Activated T-cell treated with anti-CD3 and anti-CD28 coated beads for 1 hour (primary cell): ENCODE data around the gene COG1.

Experiments
- DNase-seq: peaks from one replicate; pipeline ENCODE4 v3.0.0-alpha.2; 2020; ENCODE audit warnings: low read depth

The COG1 gene

GRCh38 chr17:73168667-73169066 is 24.2 kb upstream of the COG1 start:
- DNase-seq = no peak

DNA sequence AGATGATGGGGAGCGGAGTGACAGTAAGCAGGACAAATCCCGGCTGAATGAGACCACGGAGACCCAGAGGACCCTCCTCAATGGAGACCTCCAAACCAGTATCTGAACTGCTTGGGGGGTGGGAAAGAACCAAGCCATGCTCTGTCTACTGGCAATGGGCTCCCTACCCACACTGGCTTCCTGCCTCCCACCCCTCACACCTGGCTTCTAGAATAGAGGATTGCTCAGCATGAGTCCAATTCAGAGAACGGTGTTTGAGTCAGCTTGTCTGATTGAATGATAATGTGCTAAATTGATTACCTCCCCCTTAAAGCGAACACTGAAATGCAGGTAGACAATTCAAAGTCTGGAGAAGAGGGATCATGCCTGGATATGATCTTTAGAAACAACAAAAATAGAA is 22.5 kb upstream of the COG1 start:
- DNase-seq = no peak

GRCh38 chr17:73172252-73172651 is 20.6 kb upstream of the COG1 start:
- DNase-seq = no peak

- DNase-seq = no peak
Observed at GRCh38 chr17:73174126-73174525, 18.7 kb upstream of the COG1 start.

GRCh38 chr17:73175962-73176565 is 16.8 kb upstream of the COG1 start:
- no peak for DNase-seq

DNA sequence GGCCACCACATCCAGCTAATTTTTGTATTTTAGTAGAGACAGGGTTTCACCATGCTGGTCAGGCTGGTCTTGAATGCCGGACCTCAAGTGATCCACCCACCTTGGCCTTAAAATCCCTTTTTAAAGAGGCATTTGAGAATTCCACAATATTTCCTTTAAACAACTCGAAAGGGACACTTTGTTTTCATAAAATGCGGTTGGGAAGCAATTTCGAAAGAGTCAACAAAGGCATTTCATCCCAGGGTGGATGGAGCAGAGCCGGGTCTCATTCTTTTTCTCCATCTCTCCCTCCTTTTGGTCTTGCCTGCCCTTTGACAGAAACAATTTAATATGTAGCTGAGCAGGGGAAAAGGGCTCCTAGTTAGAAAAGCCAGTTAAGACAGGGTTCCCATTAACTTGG is 13.5 kb upstream of the COG1 start:
- no peak for DNase-seq

DNA sequence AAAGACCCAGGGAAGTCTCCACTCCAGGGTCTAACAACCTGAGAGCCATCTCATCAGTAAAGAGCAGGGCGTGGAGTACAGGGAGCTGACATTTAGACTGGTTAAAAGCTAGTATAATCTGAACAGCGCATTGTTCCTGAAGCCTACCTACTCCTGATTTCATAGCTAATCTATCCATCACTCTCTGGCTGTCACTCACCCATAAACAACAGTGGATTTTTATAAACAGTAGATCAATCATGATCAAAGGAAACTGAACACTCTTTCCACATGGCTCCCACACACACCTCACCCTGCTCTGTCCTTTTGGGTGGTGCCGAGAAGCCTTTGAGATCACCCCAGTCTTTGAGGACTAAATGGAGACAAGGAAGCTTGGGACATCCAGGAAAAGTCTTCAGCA is 13.0 kb upstream of the COG1 start:
- DNase-seq = no peak

DNA sequence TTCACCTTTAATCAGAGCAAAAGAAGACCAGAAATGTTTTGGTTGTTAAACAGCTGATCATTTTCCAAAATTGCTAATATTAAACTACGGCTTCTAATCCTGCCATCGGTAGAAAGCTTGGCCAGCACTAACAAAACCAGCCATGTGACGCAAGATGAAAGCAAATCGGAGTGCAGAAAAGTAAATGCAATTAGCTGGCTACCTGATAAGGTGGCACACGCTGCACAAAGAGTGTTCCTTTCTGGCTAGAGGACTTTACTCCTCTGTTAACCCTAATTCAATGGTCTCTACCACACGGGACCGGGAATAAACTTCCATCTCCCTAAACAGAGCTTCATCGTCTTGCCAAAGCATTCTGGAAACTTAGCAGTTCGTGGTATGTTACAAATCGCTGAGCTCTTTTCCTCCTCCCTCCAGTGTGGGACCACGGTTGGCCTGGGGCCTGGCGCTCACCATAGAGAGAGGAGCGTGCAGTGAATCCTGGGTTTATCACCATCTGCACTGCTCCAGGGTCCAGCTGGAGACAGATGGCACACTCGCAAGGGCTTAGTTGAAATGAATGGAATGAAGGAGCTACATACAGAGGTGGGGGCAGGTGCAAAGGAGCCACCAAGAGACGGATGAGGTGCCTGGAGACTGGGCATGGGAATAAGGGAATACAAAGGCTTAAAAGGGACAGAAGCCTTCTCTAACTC is 10.1 kb upstream of the COG1 start:
- DNase-seq = no peak

DNA sequence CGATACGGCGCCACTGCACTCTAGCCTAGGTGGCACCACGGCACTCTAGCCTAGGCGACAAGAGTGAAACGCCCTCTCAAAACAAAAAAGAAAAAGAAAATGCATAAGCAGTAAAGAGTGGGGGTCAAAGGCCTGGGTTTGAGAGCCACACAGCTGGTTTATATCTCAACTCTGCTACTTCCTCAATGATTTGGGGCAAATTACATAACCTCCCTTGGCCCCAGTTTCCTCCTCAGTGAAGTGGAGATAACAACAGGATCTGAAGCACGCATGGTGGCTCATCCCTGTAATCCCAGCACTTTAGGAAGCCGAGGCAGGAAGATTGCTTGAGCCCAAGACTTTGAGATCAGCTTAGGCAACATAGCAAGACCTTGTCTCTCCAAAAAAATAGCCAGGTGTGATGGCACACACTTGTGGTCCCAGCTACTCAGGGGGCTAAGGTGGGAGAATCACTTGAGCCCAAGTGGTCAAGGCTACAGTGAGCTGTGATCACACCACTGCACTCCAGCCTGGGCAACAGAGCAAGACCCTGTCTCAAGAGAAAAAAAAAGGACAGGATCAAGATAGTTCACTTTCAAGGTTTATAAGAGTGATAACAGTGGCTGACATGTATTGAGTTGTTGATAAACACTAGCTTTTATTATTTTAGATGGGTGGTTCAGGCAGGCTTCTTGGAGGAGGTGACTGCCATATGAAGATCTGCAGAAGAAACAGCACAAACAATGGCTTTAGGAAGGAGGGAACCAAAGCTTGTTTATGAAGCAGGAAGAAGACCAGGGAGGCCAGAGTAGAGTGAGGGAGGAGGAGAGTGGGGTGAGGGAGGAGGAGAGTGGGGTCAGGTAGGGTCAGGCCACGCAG is 8.5 kb upstream of the COG1 start:
- no peak for DNase-seq

- DNase-seq = no peak
Observed at GRCh38 chr17:73186283-73187050, 6.4 kb upstream of the COG1 start.

DNA sequence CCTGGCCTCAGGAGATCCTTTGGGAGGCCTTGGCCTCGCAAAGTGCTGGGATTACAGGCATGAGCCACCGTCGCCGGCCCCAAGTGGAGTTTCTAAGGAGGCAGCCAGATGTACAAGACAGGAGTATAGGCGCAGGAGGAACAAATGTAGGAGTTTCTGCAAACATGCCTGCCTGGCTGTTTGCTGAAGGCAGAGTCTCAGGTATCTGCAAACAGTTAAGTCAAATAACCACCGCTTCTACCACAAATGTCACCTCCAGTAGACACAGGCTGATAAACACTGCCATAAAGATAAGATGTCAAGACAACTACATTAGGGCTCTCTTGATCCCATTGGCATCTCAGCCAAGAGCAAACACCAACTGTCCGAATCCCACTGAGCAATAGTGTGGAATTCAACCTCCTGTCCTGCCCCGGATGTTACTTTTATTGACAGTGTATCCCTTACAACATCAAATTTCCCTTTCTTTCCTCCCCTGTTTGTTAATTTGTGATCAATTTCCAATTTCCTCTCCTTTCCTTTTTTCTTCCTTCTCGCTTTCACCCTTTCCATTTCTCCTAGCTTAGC is 5.6 kb upstream of the COG1 start:
- DNase-seq = no peak

DNA sequence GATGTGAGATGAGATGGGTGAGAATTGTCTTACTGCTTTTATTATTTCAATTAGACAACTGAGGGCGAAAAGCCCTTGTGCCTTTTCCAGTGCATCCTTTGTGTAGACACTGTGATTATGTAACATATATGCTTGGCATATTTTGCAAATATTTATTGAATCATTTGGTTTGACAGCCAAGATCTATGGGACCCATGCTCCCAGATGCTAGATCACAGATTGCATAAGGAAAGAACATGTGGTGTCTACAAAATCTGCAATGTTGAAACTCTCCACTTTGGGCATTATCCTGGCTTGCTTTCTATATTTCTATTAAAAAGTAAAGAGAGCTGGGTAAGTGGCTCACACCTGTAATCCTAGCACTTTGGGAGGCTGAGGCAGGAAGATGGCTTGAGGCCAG is 4.8 kb upstream of the COG1 start:
- DNase-seq = no peak

- no peak for DNase-seq
Observed at GRCh38 chr17:73189417-73190099, 3.3 kb upstream of the COG1 start.

DNA sequence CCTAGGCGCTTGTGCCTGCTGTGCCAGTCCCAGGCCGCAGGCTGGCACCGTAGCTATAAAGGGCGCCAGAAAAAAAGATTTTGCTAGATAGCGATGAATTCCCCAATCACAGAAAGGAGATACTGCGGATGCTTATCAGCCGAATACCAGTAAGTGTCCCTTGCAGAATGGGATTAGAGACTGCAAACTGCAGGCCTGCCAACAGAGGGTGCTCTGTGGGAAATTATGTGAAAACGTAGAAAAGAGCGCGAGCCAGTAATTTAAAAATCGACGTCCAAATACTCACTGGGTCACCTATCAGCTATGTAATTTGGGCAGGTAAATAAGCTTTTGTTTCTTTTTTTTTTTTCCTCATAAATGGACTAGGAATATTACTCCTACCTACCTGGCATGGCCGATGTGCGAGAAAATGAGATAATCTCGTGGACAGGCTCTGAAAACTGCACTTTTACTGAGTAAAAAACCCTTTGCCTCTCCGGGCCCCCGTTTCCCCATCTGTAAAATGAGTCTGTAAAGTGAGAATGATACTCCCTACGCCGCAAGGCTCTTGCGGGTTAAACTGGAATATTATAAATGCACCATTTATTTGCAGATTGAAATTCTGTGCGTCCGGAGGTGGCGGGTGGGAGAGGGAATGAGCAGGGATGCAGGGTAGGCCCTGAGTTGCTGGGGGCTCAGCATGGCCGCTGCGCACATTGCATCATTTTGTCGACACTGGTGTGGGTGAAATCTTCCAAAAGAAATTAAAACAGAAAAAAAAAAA is 1.2 kb upstream of the COG1 start:
- peak; percentile 56 for DNase-seq

- DNase-seq = no peak
Observed at GRCh38 chr17:73192206-73192893, 505 bp upstream of the COG1 start.

DNA sequence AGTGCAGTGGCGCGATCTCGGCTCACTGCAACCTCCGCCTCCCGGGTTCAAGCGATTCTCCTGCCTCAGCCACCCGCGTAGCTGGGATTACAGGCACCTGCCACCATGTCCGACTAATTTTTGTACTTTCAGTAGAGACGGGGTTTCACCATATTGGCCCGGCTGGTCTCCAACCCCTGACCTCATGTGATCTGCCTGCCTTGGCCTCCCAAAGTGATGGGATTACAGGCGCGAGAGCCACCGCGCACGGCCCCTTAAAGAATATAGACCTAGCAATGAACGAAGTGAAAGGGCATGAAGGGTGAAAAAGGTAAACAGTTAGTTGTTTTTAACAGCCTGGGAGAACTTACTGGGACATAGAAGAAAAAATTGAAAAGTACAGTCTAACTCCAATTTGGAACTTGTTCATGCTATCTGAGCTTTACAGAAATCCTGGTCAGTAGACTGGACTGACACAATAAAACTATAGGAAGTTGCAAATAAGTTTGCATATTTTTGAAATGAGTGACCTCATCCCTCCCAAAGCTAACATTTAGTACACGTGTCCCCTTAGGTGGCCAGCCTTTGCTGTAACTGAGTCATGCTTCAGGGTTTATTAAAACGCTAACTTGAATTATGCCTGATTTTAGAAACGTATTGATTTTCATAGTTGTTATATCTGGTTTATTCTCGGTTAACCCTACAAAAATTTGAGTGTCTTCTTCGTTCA is 1.8 kb downstream of the COG1 start:
- DNase-seq = no peak

GRCh38 chr17:73196500-73196899 is 3.6 kb downstream of the COG1 start:
- DNase-seq = no peak

- no peak for DNase-seq
Observed at GRCh38 chr17:73197161-73197560, 4.3 kb downstream of the COG1 start.

DNA sequence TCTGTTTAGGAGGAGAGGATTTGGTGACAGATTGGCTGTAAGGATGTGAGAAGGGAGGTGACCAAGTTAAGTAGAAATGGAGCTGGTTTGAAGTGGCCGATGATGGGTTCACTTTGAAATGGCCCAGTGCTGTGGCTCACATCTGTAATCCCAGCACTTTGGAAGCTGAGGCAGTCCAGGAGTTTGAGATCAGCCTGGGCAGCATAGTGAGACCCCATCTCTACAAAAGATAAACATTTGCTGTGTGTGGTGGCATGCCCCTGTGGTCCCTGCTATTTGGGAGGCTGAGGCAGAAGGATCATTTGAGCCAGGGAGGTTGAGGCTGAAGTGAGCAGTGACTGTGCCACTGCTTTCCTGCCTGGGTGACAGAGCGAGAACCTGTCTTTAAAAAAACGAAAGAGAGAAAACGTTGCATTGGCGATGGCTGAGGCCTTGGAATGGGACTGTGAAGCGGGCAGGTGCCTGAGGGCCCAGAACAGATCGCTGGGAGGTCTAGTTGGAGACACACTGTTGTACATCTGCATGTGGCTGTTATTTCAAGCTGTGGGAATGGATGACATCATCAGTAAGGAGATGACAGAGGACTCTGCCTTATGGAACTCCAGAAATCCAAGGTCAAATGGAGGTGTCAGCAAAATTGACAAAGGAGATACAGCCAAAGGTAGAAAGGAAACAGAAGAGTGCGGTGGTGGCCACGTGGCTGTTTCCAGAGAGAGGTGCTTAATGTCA is 5.5 kb downstream of the COG1 start:
- DNase-seq = no peak
